OCI-LY7 (cell line): Measurements from ENCODE around the gene DTNB. TPM values are rescaled to one million over a fixed set of nuclear protein-coding genes. Genes with fewer than 3 reads are reported as not detected.
"Not testable (repeated sequence)": the region's sequence is repeated elsewhere in the genome, so short reads cannot be mapped to it uniquely, and the experiment has no call there.

Source experiments
- BruUV-seq: library from RNA; stranded (reverse); fragments of 400-500 nt; replicated peaks from 2 replicates; lab custom pipeline; 2021; lab: Mats Ljungman, UMichigan
- CTCF ChIA-PET: fragments of 300-600 bp; sonication (Branson Sonifier 250); formaldehyde crosslinking; loops from one replicate; lab custom pipeline; 2022; ENCODE audit warnings: antibody characterized with exemption; ENCODE audit not compliant: unreplicated experiment; lab: Charles Lee
- POLR2A ChIA-PET: fragments of 300-600 bp; sonication (Branson Sonifier 250); formaldehyde crosslinking; loops from one replicate; lab custom pipeline; 2022; ENCODE audit warnings: antibody characterized with exemption; lab: Charles Lee
- DNase-seq: peaks from one replicate; pipeline ENCODE4 v3.0.0-alpha.2; 2015; ENCODE audit warnings: low spot score
- H2AFZ ChIP-seq: fragments of 200-600 bp; sonication (generic), shearing (Covaris generic); 2 replicates; pipeline ENCODE4 v1.6.1; 2014; ENCODE audit warnings: mild to moderate bottlenecking, antibody characterized with exemption, low read length, moderate library complexity
- H3K27ac ChIP-seq: fragments of 200-600 bp; sonication (generic); 2 replicates; pipeline ENCODE4 v1.5.1; 2014; ENCODE audit warnings: mixed run types, low read depth, mild to moderate bottlenecking, moderate library complexity, low read length, inconsistent platforms; ENCODE audit not compliant: poor library complexity, severe bottlenecking
- H3K36me3 ChIP-seq: fragments of 200-600 bp; sonication (generic); 2 replicates; pipeline ENCODE4 v1.6.1; 2014; ENCODE audit warnings: mild to moderate bottlenecking, antibody characterized with exemption, low read length, moderate library complexity, mixed read lengths; ENCODE audit not compliant: insufficient read depth
- H3K4me1 ChIP-seq: fragments of 200-600 bp; sonication (generic); 2 replicates; pipeline ENCODE4 v1.5.1; 2014; ENCODE audit warnings: mild to moderate bottlenecking, low read length; ENCODE audit not compliant: insufficient read depth, poor library complexity, severe bottlenecking
- H3K4me2 ChIP-seq: fragments of 200-600 bp; sonication (generic); 2 replicates; pipeline ENCODE4 v1.6.1; 2014; ENCODE audit warnings: mild to moderate bottlenecking, low read length
- H3K4me3 ChIP-seq: fragments of 200-600 bp; sonication (generic); 2 replicates; pipeline ENCODE4 v1.5.1; 2014; ENCODE audit warnings: mild to moderate bottlenecking, low read depth, low read length; ENCODE audit not compliant: poor library complexity, severe bottlenecking
- H3K79me2 ChIP-seq: fragments of 200-600 bp; sonication (generic); 2 replicates; pipeline ENCODE4 v1.6.1; 2016; ENCODE audit warnings: low read depth, mild to moderate bottlenecking, low read length, moderate library complexity, mixed read lengths; ENCODE audit not compliant: insufficient read depth
- H3K9me2 ChIP-seq: fragments of 200-600 bp; sonication (generic); 2 replicates; pipeline ENCODE4 v1.6.1; 2016; ENCODE audit warnings: mild to moderate bottlenecking, low read length, mixed read lengths; ENCODE audit not compliant: insufficient read depth
- H3K9me3 ChIP-seq: fragments of 200-600 bp; sonication (generic); 2 replicates; pipeline ENCODE4 v1.6.1; 2014; ENCODE audit warnings: mild to moderate bottlenecking, mixed run types, low read length, mixed read lengths
- H4K20me1 ChIP-seq: fragments of 200-600 bp; sonication (generic); 2 replicates; pipeline ENCODE4 v1.6.1; 2014; ENCODE audit warnings: mild to moderate bottlenecking, antibody characterized with exemption, low read length, moderate library complexity, mixed read lengths; ENCODE audit not compliant: insufficient read depth
- CTCF ChIP-seq: fragments of 200-600 bp; sonication (generic); conservative IDR thresholded peaks from 2 replicates; pipeline ENCODE4 v1.5.1; 2014; ENCODE audit warnings: mild to moderate bottlenecking, antibody characterized with exemption, low read length, moderate library complexity, mixed read lengths
- EZH2phosphoT487 ChIP-seq: fragments of 200-600 bp; sonication (generic); IDR thresholded peaks from 2 replicates; pipeline ENCODE4 v1.6.1; 2018; ENCODE audit warnings: low read depth, borderline replicate concordance, mild to moderate bottlenecking, mixed run types, antibody characterized with exemption, low read length, moderate library complexity, mixed read lengths
- intact Hi-C: fragments of 100-400 bp; cut with micrococcal nuclease; formaldehyde crosslinking; loops from one replicate; pipeline ENCODE4 v1.10.0; 2022; ENCODE audit not compliant: unreplicated experiment
- total RNA-seq, 2 experiments: library from RNA; depleted of rRNA in 1 of 2; stranded (reverse); fragments of >200 nt in 1 of 2; shearing (Covaris generic) in 1 of 2; gene quantifications; 2 replicates each; pipeline ENCODE4 v1.2.3, GENCODE V29; 2014 to 2022

DTNB gene
- total RNA-seq, 2 experiments from 2014 or later = 16.1 to 28.3 TPM

DNA sequence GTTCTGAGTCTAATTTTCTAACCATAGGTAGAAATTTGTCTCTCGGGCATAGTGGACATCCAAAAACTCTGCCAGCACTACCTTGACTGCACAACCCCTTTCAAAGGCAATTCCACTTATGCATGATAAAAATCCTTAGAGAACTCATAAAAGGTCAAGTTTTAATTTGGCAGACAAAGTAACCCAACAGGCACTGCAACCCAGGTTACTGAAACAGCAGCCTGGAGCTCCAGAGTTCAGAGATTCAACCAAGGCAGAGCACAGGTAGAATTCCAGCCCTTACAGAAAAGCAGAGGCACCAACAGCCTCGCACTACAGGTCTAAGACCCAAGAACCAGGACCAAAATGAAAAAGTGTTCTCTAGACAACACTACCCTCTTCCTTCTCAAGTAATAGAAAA is 1.8 kb downstream of the DTNB start:
- Histone ChIP-seq H3K79me2 (peaks cover 13% of the 10 kb centered on the region; the same call in 1 of the 2 replicates), H2AFZ (no peak overlapping the region), H3K4me3 (no peak overlapping the region), H3K4me2 (peak overlapping the region; percentile 93), H3K9me3 (no peaks in the 10 kb centered on the region), H3K36me3 (no peaks in the 10 kb centered on the region), H3K4me1 (peaks cover 14% of the 10 kb centered on the region), H4K20me1 (no peaks in the 10 kb centered on the region), H3K9me2 (no peaks in the 10 kb centered on the region), H3K27ac (no peak overlapping the region)
- POLR2A ChIA-PET = interaction anchor here (0.9 kb wide), 1 partner anchor 121 kb away, joined by 5 read pairs; no protein-coding TSS in a partner anchor
- DNase-seq = no peak
- CTCF ChIA-PET = no interaction called here
- intact Hi-C loops = loop anchor here (2.0 to 10.0 kb wide), 2 partner anchors 207 to 363 kb away; partner anchors contain the start of genes ASXL2 and RAB10
- TF ChIP-seq EZH2phosphoT487 = no peak
- TF ChIP-seq CTCF = no peak
- BruUV-seq = no TSS peak

- Histone ChIP-seq H4K20me1 (no peaks in the 10 kb centered on the region), H3K79me2 (peaks cover 13% of the 10 kb centered on the region; the same call in 1 of the 2 replicates), H3K4me1 (peaks cover 14% of the 10 kb centered on the region), H3K27ac (no peak overlapping the region), H2AFZ (no peak overlapping the region), H3K9me3 (no peaks in the 10 kb centered on the region), H3K4me2 (no peak overlapping the region), H3K4me3 (no peak overlapping the region), H3K9me2 (no peaks in the 10 kb centered on the region), H3K36me3 (no peaks in the 10 kb centered on the region)
- no TSS peak for BruUV-seq
- CTCF ChIA-PET = no interaction called here
- TF ChIP-seq CTCF = no peak
- TF ChIP-seq EZH2phosphoT487 = no peak
- intact Hi-C loops = loop anchor here (10.0 kb wide), 1 partner anchor 365 kb away; no protein-coding TSS in a partner anchor
- POLR2A ChIA-PET = no interaction called here
- DNase-seq = no peak
These were observed 3.9 kb downstream of the DTNB start for GRCh38 chr2:25669520-25669919.

DNA sequence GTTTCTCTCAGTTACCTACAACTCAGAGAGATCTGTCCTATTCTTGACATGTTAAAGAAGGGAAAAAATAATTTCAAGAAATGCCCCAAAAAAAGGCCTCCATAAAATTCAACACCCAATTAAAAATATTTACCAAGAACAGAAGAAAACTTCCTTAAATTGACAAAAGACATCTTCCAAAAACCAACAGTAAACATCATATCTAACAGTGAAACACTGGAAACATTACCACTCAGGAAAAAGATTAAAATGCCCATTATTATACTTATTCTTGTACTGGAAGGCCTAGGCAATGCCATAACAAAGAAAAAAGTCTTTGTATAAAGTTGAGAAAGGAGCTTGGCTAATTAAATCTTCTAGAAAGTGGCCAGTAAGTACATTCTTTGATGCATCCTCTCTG is 7.2 kb downstream of the DTNB start:
- no peak for TF ChIP-seq CTCF
- TF ChIP-seq EZH2phosphoT487 = no peak
- no peak overlapping the region for H2AFZ ChIP-seq
- no peak for DNase-seq
- H3K79me2 ChIP-seq = peaks cover 3% of the 10 kb centered on the region; the same call in 1 of the 2 replicates
- ChIA-PET POLR2A (interaction anchor here (0.6 kb wide), 1 partner anchor 449 kb away, joined by 4 read pairs; no protein-coding TSS in a partner anchor), CTCF (interaction anchor here (0.5 kb wide), 1 partner anchor 388 kb away, joined by 3 read pairs; no protein-coding TSS in a partner anchor)
- H3K4me3 ChIP-seq = no peak overlapping the region
- BruUV-seq = no TSS peak
- H3K9me3 ChIP-seq = no peaks in the 10 kb centered on the region
- intact Hi-C loops = loop anchor here (10.0 kb wide), 1 partner anchor 361 kb away; no protein-coding TSS in a partner anchor
- no peaks in the 10 kb centered on the region for H3K4me1 ChIP-seq
- H3K27ac ChIP-seq = no peak overlapping the region
- H3K9me2 ChIP-seq = no peaks in the 10 kb centered on the region
- H3K4me2 ChIP-seq = no peak overlapping the region
- H3K36me3 ChIP-seq = no peaks in the 10 kb centered on the region
- no peaks in the 10 kb centered on the region; the same call in 1 of the 2 replicates for H4K20me1 ChIP-seq

GRCh38 chr2:25665429-25665828 is 7.9 kb downstream of the DTNB start:
- intact Hi-C loops = loop anchor here (10.0 kb wide), 1 partner anchor 361 kb away; no protein-coding TSS in a partner anchor
- H2AFZ ChIP-seq, H4K20me1 ChIP-seq, H3K27ac ChIP-seq, H3K4me1 ChIP-seq, H3K9me3 ChIP-seq, H3K36me3 ChIP-seq, POLR2A ChIA-PET, CTCF ChIA-PET, H3K4me3 ChIP-seq, H3K4me2 ChIP-seq, DNase-seq, H3K79me2 ChIP-seq, BruUV-seq, H3K9me2 ChIP-seq: not testable (repeated sequence)
